Occipital lobe (tissue), 2 donors: ENCODE results near the gene DEPDC1B. TPM values are rescaled to one million over a fixed set of nuclear protein-coding genes. Genes with fewer than 3 reads are reported as not detected.
"Not testable (repeated sequence)": the region's sequence is repeated elsewhere in the genome, so short reads cannot be mapped to it uniquely, and the experiment has no call there.

Source experiments
- DNase-seq: peaks from one replicate; lab custom pipeline; 2025; lab: John Stamatoyannopoulos, UW
- total RNA-seq: library from RNA; depleted of rRNA; stranded (reverse); fragments of >200 nt; gene quantifications from one replicate; pipeline ENCODE4 v1.2.3, GENCODE V29; 2014

Gene DEPDC1B
- total RNA-seq, 1 donor from 2014 or later, result 10.3 TPM

GRCh38 chr5:60700416-60700757 lies 421 bp upstream of the DEPDC1B start:
- no peak for DNase-seq

GRCh38 chr5:60699288-60699608 lies 718 bp downstream of the DEPDC1B start:
- no peak for DNase-seq

- DNase-seq, result no peak
Measured at GRCh38 chr5:60698336-60698735, 1.6 kb downstream of the DEPDC1B start.

- DNase-seq, result no peak
Measured at GRCh38 chr5:60690326-60690725, 9.6 kb downstream of the DEPDC1B start.

- DNase-seq, result no peak
Measured at GRCh38 chr5:60688980-60689379, 11.0 kb downstream of the DEPDC1B start.

- DNase-seq, result no peak
Measured at GRCh38 chr5:60687927-60688720, 11.8 kb downstream of the DEPDC1B start.

- no peak for DNase-seq
Measured at GRCh38 chr5:60686157-60686556, 13.8 kb downstream of the DEPDC1B start.

- DNase-seq, result no peak
Measured at GRCh38 chr5:60685700-60686099, 14.3 kb downstream of the DEPDC1B start.

- DNase-seq, result no peak
Measured at GRCh38 chr5:60685028-60685427, 14.9 kb downstream of the DEPDC1B start.

- not testable (repeated sequence) for DNase-seq
Measured at GRCh38 chr5:60682007-60682406, 18.0 kb downstream of the DEPDC1B start.

GRCh38 chr5:60679816-60680215 lies 20.1 kb downstream of the DEPDC1B start:
- DNase-seq, result no peak

- DNase-seq, result no peak
Measured at GRCh38 chr5:60677850-60678664, 21.9 kb downstream of the DEPDC1B start.

GRCh38 chr5:60675286-60675685 lies 24.7 kb downstream of the DEPDC1B start:
- no peak for DNase-seq

- DNase-seq, result no peak
Measured at GRCh38 chr5:60674251-60675069, 25.5 kb downstream of the DEPDC1B start.

- no peak for DNase-seq
Measured at GRCh38 chr5:60673334-60673733, 26.6 kb downstream of the DEPDC1B start.

- no peak for DNase-seq
Measured at GRCh38 chr5:60672693-60673264, 27.2 kb downstream of the DEPDC1B start.

- no peak for DNase-seq
Measured at GRCh38 chr5:60671899-60672692, 27.9 kb downstream of the DEPDC1B start.

GRCh38 chr5:60670749-60671148 lies 29.2 kb downstream of the DEPDC1B start:
- DNase-seq, result no peak

- no peak for DNase-seq
Measured at GRCh38 chr5:60668686-60669304, 31.2 kb downstream of the DEPDC1B start.

GRCh38 chr5:60651872-60652620 lies 47.9 kb downstream of the DEPDC1B start:
- DNase-seq, result no peak
